Measurements from ENCODE around the gene AMPD3.

AMPD3 gene

GRCh38 chr11:10438458-10438857 is 16.6 kb upstream of the AMPD3 start:
- DNase-seq (ENCODE audit: low spot score): no peak

- DNase-seq (ENCODE audit: low spot score): no peak
Observed at GRCh38 chr11:10439351-10439750, 15.7 kb upstream of the AMPD3 start.

DNA sequence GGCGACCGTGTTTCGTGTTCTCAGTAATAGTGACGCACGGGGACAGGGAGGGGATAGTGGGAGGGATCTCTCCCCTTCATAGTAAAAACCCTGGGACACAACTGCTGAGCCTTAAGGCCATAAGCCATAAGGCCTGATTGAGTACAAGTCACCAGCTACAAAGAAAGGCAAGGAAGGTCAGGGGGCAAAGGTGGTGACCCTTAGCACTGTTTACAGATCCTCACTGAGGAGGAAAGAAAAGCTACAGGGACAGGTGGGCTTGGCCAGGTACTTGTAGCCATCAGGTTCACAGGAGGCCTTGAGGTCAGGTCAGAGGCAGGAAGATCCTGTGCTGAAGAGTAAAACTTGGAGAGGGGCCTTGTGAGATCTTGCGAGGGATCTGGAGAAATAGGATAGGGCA is 15.1 kb upstream of the AMPD3 start:
- no peak for DNase-seq (ENCODE audit: low spot score)

GRCh38 chr11:10440401-10440800 is 14.7 kb upstream of the AMPD3 start:
- no peak for DNase-seq (ENCODE audit: low spot score)

GRCh38 chr11:10441091-10441490 is 14.0 kb upstream of the AMPD3 start:
- DNase-seq (ENCODE audit: low spot score): no peak

DNA sequence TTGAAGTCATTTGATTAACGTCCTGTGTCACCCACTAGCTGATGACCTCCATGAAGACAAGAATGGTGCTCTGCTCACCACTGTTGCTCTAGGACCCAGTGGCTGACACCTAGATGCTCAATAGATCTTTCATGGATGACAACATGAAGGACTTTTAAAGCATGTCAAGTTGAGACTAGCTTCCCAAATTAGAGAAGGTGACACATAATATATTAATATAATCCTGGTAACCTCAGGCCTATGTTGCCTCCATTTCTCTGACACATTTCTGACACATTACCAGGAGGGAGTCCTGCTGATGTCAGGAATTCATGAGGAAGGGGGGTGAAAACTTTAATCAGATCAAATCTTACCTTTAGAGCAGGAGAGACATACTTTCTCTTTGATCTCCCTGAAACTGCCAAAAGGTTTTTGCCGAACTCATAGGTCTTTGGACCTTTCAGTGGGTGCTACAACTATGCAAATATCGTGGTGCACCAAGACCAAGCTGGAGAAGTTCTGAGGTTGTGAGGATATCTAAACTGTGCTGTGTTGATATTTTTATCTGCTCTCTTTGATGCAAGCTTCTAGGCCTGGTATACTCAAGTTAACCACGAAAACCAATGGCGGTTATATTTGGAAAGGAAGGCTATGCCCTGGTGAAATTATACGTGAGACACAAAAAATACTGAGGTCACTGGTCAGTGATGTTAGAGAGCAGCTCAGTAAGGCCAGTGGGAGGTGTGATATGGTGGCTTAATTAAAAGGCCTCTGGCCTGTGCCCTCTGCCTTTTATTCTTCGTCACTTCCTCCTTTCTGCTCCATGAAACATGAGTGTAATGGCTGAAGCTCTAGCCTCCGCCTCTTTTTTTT is 13.2 kb upstream of the AMPD3 start:
- peak; percentile 68 for DNase-seq (ENCODE audit: low spot score)

GRCh38 chr11:10443152-10443551 is 11.9 kb upstream of the AMPD3 start:
- no peak for DNase-seq (ENCODE audit: low spot score)

GRCh38 chr11:10443721-10444235 is 11.3 kb upstream of the AMPD3 start:
- DNase-seq (ENCODE audit: low spot score): no peak

- DNase-seq (ENCODE audit: low spot score): no peak
Observed at GRCh38 chr11:10444725-10445315, 10.2 kb upstream of the AMPD3 start.

GRCh38 chr11:10447445-10447844 is 7.6 kb upstream of the AMPD3 start:
- no peak for DNase-seq (ENCODE audit: low spot score)

DNA sequence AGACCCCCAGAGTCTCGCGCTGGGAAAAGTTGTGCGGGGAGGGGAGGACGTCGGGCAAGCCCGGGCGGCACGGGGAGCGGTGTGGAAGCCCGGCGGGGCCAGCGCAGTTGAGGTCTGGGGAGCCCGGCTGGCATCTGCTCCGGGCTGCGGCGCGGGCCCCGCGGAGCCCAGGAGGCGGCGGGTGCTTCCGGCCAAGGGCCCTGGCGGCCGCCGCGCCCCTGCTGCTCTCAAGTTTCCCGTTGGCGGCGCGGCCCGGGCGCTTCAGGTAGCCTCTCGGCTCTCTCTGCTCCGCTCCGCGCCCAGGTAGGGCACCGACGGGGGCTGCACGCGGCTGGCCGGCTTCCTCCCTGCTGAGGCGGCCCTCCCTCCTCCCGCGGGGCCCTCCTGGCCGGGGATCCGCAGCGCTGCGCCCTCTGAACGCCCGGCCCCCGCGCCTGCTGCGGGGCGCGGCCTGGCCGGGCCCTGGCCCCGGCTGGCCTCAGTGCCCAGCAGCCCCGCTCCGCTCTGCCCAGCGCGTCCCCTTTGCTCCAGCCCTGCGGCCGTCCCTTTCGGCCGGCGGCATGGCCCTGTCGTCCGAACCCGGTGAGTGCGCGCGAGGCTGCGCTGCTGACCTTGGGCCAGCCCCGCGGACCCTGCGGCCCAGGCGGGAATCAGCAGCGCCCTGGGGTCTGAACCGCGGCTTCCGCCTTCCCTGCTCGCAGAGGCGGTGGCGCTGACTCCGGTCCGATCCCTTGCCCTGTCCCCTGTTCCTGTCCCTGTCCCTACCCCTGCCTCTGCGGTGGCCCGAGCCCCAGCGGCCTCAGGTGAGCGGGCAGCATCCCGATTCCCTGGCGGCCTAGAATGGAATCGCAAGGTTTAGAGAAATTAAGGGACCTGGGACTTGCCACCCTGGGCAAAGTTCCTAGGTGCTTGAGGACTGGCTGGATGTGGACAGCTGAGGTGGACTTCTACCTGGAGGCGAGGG is 4.3 kb upstream of the AMPD3 start:
- peak; percentile 77 for DNase-seq (ENCODE audit: low spot score)

DNA sequence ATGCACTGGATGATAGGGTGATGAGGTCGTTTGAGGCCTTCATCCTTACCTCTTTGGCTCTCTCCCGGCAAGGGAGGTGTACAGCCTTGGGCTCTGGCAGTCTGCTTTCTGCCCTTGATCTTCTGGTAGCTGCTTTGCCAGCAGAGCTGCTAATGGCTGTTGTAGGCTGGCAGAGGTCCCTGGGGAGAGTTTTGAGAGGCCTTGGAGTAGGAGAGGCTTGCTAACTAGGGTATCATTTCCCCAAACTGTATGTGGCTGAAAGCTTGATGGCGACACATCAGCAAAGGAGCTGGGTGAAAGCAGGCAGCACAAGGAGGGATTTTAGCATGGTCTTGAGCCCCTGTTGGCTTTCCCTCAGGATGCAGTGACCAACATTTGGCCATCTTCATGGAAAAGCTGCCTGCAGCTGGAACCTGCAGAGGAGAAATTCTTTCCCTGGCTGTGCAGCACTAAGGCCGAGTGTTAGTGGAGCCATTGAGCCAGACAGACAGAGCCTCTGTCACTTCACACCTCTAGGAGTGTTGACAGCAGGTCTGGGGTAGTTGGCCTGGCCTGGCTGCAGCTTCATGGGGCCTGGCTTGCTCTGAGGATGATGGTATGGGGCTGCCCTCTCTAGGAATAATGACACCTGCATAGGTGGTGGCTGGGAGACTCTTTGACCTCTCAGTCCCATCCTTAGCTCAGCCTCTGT is 3.5 kb upstream of the AMPD3 start:
- peak; percentile 49 for DNase-seq (ENCODE audit: low spot score)

DNA sequence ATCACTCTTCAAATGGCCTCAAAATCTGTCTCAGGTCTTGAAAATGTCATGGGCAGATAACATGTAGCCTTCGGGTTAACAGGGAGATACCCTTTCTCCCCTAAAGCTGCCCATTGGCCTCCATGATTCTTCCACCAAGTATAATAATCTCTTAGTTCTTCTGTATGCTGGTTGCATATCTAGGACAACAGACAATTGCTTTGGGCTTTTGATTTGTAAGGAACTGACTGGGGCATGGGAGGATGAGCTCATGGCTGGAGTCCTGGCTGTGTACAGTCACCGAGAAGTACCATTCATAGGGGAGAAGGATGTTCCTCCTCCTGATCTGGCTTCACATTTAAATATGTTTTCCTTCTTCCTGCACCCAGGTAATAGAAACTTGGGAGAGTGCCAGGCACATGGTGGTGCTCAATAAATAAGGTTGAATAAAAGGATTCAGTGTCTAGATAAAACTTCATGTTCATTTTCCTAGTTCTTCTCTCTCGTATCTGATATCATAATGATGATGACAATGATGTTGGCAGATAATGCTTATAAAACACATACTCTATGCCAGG is 2.8 kb upstream of the AMPD3 start:
- DNase-seq (ENCODE audit: low spot score): no peak

GRCh38 chr11:10453261-10453660 is 1.8 kb upstream of the AMPD3 start:
- DNase-seq (ENCODE audit: low spot score): no peak

DNA sequence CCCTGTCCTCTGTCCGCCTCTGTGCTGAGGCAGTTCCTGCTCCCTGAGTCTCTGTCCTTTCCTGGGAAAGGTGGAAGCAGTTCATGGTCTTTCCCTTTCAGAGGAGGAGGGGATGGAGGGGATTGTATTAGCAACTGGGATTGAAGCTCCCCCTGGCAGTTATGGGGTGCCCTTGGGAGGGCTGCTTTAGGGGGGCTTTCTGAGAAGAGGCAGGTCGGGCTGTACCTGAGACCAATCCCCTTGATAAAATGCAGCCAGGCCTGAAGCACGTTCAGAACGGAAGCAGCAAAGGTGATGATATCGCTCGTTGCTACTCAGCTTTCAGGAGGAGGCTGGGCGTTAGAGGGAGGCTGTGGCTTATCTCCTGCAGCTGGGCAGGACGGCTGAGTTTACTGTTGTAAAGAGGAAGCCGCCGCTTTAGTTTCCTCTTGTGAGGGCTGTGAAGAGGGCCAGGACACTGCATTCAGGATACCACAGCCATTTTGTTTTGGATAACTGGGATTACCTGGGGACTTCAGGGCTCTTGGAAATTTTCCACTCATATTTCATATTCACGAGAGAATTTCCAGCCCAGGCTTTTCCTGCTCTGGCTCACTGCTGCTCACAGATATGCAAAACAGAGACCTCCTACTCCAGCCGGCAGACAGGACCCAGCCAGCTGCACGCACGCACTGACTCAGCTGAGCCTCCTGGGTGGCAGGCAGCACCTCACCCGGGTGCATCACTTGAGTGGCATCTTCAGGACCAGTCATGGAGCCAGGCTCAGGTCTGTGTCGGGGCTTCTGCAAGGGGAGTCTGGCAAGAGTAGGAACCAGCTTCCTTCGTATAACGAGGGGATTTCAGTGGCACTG is 798 bp downstream of the AMPD3 start:
- DNase-seq (ENCODE audit: low spot score): peak; percentile 87

DNA sequence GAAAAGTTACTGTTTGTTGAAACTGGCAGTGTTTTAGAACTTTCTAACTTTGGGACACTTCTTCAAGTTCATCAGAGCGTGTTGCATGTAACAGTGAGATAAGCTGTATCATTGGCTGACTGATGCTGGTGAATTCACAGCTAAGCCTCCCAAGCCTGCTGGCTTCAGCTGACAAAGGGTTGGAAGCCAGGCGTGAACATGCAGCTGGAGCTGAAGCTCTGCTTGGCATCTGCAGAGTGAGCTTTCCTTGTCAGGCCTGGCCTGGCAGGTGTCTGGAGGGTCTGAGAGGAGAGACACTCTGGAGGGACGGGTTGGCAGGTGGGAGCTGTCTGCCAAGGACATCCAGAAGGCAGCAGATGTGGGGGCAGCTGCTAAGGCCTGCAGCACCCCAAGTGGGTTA is 1.5 kb downstream of the AMPD3 start:
- peak; percentile 48 for DNase-seq (ENCODE audit: low spot score)

GRCh38 chr11:10457901-10458300 is 2.8 kb downstream of the AMPD3 start:
- DNase-seq (ENCODE audit: low spot score): no peak

GRCh38 chr11:10459029-10459970 is 4.2 kb downstream of the AMPD3 start:
- peak; percentile 63 for DNase-seq (ENCODE audit: low spot score)

DNA sequence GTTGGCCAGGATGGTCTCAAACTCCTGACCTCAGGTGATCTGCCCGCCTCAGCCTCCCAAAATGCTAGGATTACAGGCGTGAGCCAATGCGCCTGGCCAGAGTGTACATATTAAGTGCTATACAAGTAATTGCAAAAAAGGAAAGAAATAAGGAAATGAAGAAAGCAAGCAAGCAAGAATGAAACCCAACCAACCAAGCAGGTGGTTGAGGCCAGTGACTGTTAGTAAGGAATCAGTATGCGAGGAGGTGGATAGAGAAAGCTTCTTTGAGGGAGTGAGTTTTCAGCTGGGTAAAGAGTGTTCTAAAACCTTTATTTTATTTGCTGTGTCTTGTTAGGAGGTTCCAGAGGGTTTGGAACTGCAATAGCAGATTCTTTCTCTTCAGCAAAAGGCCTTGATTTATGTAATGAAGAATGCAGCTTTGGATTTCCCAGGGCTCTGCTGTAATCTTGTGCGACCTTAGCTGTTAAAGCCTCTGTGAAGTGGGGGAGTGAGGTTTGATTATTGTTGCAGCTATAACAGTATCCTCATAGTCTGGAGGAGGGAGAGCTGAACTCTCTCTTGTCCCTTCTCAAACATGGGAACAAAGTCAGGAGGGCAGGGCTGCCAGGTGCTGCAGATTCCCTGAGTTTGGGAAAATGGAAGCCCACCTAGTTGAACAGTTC is 5.7 kb downstream of the AMPD3 start:
- DNase-seq (ENCODE audit: low spot score): peak; percentile 44
